ENCODE data around the gene SPINK5.

SPINK5 gene

DNA sequence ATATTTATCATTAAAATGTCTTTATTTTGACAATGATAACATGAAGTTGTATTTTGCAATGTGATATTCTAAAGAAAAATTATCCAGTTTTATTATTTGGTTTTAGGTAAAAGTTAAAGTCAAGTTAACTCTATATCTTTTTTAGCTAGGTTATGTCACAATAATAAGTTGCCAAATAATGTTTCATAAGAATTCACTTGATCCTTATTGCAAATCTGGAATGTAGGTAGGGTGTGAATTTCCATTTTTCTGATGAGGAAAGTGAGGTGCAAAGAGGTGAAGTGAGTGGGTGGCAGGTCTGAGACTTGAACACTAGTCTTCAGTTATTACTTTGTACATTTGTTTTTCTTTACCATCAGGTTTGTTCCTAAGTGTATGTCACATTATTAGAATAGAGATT lies 21.5 kb downstream of the SPINK5 start:
- Mint-ChIP-seq H3K4me1 (peaks cover 8% of the 10 kb centered on the region), H3K4me3 (no peak overlapping the region), H3K9me3 (no peaks in the 10 kb centered on the region), H3K27ac (no peak overlapping the region), H3K36me3 (ENCODE audit: low read depth) (no peaks in the 10 kb centered on the region), H3K27me3 (ENCODE audit: low read depth) (no peaks in the 10 kb centered on the region)
- TF ChIP-seq, protein P1, sequence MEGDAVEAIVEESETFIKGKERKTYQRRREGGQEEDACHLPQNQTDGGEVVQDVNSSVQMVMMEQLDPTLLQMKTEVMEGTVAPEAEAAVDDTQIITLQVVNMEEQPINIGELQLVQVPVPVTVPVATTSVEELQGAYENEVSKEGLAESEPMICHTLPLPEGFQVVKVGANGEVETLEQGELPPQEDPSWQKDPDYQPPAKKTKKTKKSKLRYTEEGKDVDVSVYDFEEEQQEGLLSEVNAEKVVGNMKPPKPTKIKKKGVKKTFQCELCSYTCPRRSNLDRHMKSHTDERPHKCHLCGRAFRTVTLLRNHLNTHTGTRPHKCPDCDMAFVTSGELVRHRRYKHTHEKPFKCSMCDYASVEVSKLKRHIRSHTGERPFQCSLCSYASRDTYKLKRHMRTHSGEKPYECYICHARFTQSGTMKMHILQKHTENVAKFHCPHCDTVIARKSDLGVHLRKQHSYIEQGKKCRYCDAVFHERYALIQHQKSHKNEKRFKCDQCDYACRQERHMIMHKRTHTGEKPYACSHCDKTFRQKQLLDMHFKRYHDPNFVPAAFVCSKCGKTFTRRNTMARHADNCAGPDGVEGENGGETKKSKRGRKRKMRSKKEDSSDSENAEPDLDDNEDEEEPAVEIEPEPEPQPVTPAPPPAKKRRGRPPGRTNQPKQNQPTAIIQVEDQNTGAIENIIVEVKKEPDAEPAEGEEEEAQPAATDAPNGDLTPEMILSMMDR (IDR thresholded peaks at IDR 0.05; ENCODE audit: unreplicated experiment in 3 of 3), result no peak

DNA sequence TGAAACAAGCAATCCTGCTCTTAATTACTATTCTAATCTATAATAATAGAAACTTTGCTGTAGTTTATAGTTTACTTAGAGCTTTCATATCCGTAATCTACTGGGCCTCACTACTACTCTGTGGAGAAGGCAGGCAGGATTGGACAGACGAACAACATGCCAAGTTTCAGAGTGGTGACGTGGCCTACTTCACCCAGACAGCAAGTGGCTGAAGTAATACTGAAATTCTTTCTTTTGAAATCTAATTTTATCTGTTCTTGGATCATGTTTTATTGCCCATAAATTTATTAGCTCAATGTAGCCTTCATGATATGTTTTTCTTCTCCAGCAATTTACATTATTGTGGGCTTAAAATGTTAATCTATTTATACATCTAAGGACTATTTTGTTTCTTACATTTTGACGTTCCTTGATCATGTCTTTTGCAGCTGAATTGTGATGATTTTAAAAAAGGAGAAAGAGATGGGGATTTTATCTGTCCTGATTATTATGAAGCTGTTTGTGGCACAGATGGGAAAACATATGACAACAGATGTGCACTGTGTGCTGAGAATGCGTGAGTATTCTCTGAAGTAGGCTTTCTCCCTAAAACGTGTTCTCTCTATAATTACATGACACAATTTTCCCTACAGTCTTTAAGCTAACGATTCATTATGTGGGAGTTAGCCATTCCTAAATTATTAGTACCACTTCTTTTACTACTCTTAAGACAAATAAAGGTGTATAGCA lies 22.4 kb downstream of the SPINK5 start:
- no peak overlapping the region for H3K27ac Mint-ChIP-seq
- TF ChIP-seq, protein P1 (IDR thresholded peaks at IDR 0.05; ENCODE audit: unreplicated experiment in 3 of 3), result no peak
- peaks cover 8% of the 10 kb centered on the region for H3K4me1 Mint-ChIP-seq
- no peaks in the 10 kb centered on the region for H3K9me3 Mint-ChIP-seq
- no peaks in the 10 kb centered on the region for H3K27me3 Mint-ChIP-seq (ENCODE audit: low read depth)
- no peak overlapping the region for H3K4me3 Mint-ChIP-seq
- H3K36me3 Mint-ChIP-seq (ENCODE audit: low read depth), result no peaks in the 10 kb centered on the region

DNA sequence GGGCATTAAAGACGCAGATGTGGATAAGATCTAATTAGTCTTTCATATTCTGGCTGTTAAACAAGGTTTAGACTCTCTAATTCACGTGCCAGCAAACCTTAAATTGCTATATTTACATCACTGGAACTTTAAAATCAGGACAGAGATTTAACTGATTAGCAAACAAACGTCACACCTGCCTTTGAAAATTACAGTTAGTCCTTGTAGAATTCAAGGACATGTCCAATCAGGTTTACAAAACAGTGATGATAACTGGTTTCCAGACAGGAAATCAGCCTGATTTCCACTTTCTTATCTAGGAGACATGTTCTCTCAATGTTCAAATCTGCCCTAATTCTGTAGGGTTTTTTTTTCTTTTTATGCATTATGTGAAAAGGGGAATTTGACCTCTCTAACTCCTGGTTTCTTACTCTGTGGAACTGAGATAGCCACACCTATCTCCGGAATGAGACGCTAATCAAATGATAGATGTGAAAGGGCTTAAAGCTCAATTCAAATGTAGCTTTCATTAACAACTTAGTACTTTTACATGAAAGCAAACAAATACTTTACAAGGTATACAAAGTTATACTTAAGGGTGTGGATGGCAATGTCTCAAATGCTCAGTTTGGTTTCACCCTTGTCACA lies 26.5 kb downstream of the SPINK5 start:
- no peaks in the 10 kb centered on the region for H3K9me3 Mint-ChIP-seq
- TF ChIP-seq, protein P1 (IDR thresholded peaks at IDR 0.05; ENCODE audit: unreplicated experiment in 3 of 3), result no peak
- H3K27me3 Mint-ChIP-seq (ENCODE audit: low read depth), result no peaks in the 10 kb centered on the region
- peaks cover 8% of the 10 kb centered on the region for H3K4me1 Mint-ChIP-seq
- H3K36me3 Mint-ChIP-seq (ENCODE audit: low read depth), result no peaks in the 10 kb centered on the region
- no peak overlapping the region for H3K27ac Mint-ChIP-seq
- H3K4me3 Mint-ChIP-seq, result no peak overlapping the region

DNA sequence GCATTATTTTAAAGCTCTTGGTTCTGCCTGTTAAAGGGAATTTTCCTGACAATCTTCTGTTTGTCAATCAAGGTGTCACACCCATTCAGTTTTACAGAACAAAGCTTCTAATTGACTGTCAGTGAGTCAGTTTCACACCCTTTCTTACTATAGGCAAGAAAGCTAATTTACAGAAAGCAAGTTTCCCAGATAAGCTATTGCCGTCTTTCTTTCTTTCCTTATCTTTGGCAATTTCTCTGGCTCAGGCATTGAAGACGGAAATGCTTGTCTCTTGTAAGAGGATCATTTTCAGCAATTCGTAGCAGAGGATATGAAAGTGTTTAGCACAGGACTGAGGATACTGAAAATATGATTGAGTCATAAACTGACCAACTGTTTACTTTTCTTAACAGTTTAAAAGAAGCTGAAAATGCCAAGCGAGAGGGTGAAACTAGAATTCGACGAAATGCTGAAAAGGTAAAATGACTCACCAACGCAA lies 27.0 kb downstream of the SPINK5 start:
- H3K27me3 Mint-ChIP-seq (ENCODE audit: low read depth), result no peaks in the 10 kb centered on the region
- TF ChIP-seq, protein P1 (IDR thresholded peaks at IDR 0.05; ENCODE audit: unreplicated experiment in 3 of 3), result no peak

DNA sequence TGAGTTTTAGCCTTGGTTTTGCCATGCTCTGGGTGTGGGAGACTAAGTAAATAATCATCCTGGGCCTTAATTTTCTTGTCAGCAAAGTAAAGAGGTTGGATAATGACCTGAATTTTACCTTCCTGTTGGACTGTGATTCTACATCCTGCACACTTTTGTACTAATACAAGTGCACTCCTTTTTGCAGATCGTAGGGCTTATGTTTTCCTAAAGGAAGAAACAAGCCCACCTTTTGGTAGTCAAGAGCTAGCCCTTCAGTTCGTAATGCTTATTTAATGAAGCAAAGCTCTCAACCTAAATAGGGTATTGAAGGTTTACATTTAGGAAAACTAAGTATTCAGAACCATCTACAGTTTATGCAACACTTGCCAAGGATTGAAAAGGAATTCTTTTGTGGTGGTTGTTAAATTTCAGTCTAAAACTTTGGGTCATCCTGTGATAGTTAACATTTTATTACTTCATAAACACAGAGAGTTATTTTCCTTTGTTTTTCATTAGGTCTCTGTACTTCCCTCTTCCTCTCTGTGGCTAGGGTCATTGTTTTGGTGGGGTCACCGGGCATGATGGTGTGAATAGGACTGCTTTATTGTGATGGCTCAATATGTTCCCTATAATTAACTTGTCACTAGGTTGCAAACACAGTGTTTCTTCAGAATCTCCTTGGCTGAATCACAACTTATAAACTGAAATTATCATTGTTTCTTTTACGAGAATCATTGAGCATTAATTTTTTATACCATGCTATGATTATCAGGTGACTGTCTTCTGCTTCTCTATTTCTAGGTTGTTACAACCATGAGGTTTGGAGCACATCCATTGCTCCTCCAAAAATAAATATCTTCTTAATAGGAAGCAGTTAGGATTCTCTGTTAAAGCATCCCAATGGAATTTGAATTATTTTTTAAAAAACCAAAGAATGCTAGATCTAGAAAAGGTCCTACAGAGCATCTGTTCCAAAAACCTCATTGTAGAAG lies 28.5 kb downstream of the SPINK5 start:
- peaks cover 8% of the 10 kb centered on the region for H3K4me1 Mint-ChIP-seq
- H3K36me3 Mint-ChIP-seq (ENCODE audit: low read depth), result no peaks in the 10 kb centered on the region
- TF ChIP-seq, protein P1 (IDR thresholded peaks at IDR 0.05; ENCODE audit: unreplicated experiment in 3 of 3), result no peak

More for the DNA sequence above, 27.0 kb downstream of the SPINK5 start:
- Mint-ChIP-seq H3K9me3 (no peaks in the 10 kb centered on the region), H3K4me3 (no peak overlapping the region), H3K4me1 (peaks cover 8% of the 10 kb centered on the region), H3K36me3 (ENCODE audit: low read depth) (no peaks in the 10 kb centered on the region), H3K27ac (no peak overlapping the region)

More for the DNA sequence above, 28.5 kb downstream of the SPINK5 start:
- H3K27me3 Mint-ChIP-seq (ENCODE audit: low read depth), result no peaks in the 10 kb centered on the region
- no peak overlapping the region for H3K27ac Mint-ChIP-seq
- H3K4me3 Mint-ChIP-seq, result no peak overlapping the region
- H3K9me3 Mint-ChIP-seq, result no peaks in the 10 kb centered on the region
